Measurements from ENCODE around the gene EEPD1. TPM values are rescaled to one million over a fixed set of nuclear protein-coding genes. Genes with fewer than 3 reads are reported as not detected.

Gene EEPD1
- total RNA-seq, 6 experiments from 2014 or later: 0.95 to 2.7 (median 1.5) TPM

GRCh38 chr7:36110584-36110983 lies 42.5 kb upstream of the EEPD1 start:
- Mint-ChIP-seq H3K27ac (no peak overlapping the region), H3K9me3 (peaks cover 5% of the 10 kb centered on the region; the same call in 1 of the 2 replicates), H3K4me3 (no peak overlapping the region), H3K27me3 (ENCODE audit: insufficient read depth) (no peaks in the 10 kb centered on the region), H3K4me1 (ENCODE audit: low read depth) (peaks cover 16% of the 10 kb centered on the region), H3K36me3 (ENCODE audit: low read depth) (no peaks in the 10 kb centered on the region)
- no peak for DNase-seq
- no peak for TF ChIP-seq CTCF (IDR thresholded peaks at IDR 0.05)

GRCh38 chr7:36112969-36113368 lies 40.1 kb upstream of the EEPD1 start:
- Mint-ChIP-seq H3K27ac (no peak overlapping the region), H3K36me3 (ENCODE audit: low read depth) (no peaks in the 10 kb centered on the region), H3K4me3 (no peak overlapping the region), H3K9me3 (peaks cover 4% of the 10 kb centered on the region; the same call in 1 of the 2 replicates), H3K4me1 (ENCODE audit: low read depth) (peaks cover 40% of the 10 kb centered on the region), H3K27me3 (ENCODE audit: insufficient read depth) (no peaks in the 10 kb centered on the region)
- DNase-seq: no peak
- no peak for TF ChIP-seq CTCF (IDR thresholded peaks at IDR 0.05)

GRCh38 chr7:36114355-36114754 lies 38.7 kb upstream of the EEPD1 start:
- Mint-ChIP-seq H3K36me3 (ENCODE audit: low read depth) (no peaks in the 10 kb centered on the region), H3K4me1 (ENCODE audit: low read depth) (peaks cover 51% of the 10 kb centered on the region), H3K27ac (no peak overlapping the region), H3K27me3 (ENCODE audit: insufficient read depth) (no peaks in the 10 kb centered on the region), H3K9me3 (no peaks in the 10 kb centered on the region), H3K4me3 (no peak overlapping the region)
- no peak for DNase-seq
- TF ChIP-seq CTCF (IDR thresholded peaks at IDR 0.05): no peak

GRCh38 chr7:36115448-36116321 lies 37.4 kb upstream of the EEPD1 start:
- Mint-ChIP-seq H3K4me3 (peak overlapping the region; percentile 84), H3K27me3 (ENCODE audit: insufficient read depth) (peaks cover 1% of the 10 kb centered on the region; the same call in 1 of the 2 replicates), H3K9me3 (no peaks in the 10 kb centered on the region), H3K27ac (peak overlapping the region; percentile 94), H3K36me3 (ENCODE audit: low read depth) (no peaks in the 10 kb centered on the region), H3K4me1 (ENCODE audit: low read depth) (peaks cover 55% of the 10 kb centered on the region)
- peak; percentile 96 for DNase-seq
- peak; percentile 11; the same call in 1 of the 2 replicates for TF ChIP-seq CTCF (IDR thresholded peaks at IDR 0.05)

GRCh38 chr7:36116347-36117202 lies 36.5 kb upstream of the EEPD1 start:
- H3K27ac Mint-ChIP-seq: peak overlapping the region; percentile 94
- DNase-seq: peak; percentile 15
- no peak for TF ChIP-seq CTCF (IDR thresholded peaks at IDR 0.05)
- H3K27me3 Mint-ChIP-seq (ENCODE audit: insufficient read depth): peaks cover 1% of the 10 kb centered on the region; the same call in 1 of the 2 replicates
- peaks cover 4% of the 10 kb centered on the region; the same call in 1 of the 2 replicates for H3K9me3 Mint-ChIP-seq
- H3K4me1 Mint-ChIP-seq (ENCODE audit: low read depth): peaks cover 55% of the 10 kb centered on the region
- H3K36me3 Mint-ChIP-seq (ENCODE audit: low read depth): peaks cover 7% of the 10 kb centered on the region; the same call in 1 of the 2 replicates
- H3K4me3 Mint-ChIP-seq: peak overlapping the region; percentile 84

Measured in HFFc6 (cell line).